Measurements from ENCODE around the gene C16orf74.

- TF ChIP-seq, protein P1, sequence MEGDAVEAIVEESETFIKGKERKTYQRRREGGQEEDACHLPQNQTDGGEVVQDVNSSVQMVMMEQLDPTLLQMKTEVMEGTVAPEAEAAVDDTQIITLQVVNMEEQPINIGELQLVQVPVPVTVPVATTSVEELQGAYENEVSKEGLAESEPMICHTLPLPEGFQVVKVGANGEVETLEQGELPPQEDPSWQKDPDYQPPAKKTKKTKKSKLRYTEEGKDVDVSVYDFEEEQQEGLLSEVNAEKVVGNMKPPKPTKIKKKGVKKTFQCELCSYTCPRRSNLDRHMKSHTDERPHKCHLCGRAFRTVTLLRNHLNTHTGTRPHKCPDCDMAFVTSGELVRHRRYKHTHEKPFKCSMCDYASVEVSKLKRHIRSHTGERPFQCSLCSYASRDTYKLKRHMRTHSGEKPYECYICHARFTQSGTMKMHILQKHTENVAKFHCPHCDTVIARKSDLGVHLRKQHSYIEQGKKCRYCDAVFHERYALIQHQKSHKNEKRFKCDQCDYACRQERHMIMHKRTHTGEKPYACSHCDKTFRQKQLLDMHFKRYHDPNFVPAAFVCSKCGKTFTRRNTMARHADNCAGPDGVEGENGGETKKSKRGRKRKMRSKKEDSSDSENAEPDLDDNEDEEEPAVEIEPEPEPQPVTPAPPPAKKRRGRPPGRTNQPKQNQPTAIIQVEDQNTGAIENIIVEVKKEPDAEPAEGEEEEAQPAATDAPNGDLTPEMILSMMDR (IDR thresholded peaks at IDR 0.05) = no peak
- no peak for TF ChIP-seq ZFX (IDR thresholded peaks at IDR 0.05; ENCODE audit: borderline replicate concordance)
Observed at GRCh38 chr16:85774811-85775210, 23.9 kb upstream of the C16orf74 start.

All from 22Rv1 (cell line).